ENCODE results near the gene SHISAL2A. TPM values are rescaled to one million over a fixed set of nuclear protein-coding genes. Genes with fewer than 3 reads are reported as not detected.

The SHISAL2A gene
- polyA plus RNA-seq, 1 of the 3 experiments (the other 2 are of a cell fraction), result 0.07 TPM

- POLR2A ChIA-PET, result no interaction called here
These were observed 34.3 kb downstream of the SHISAL2A start for GRCh38 chr1:52667290-52667689.

GRCh38 chr1:52667984-52668383 lies 35.0 kb downstream of the SHISAL2A start:
- 58% methylated on average over 3 of the region's 3 CpGs for WGBS (ENCODE audit: low lambda C conversion rate)
- no peak overlapping the region for H3K27ac ChIP-seq (ENCODE audit: low read depth in 2 of 2, low read length in 1 of 2)
- no peaks in the 10 kb centered on the region for H3K79me2 ChIP-seq (ENCODE audit: insufficient read depth)
- no peak for DNase-seq
- H3K4me1 ChIP-seq (ENCODE audit: control insufficient read depth in 1 of 2, insufficient read depth in 2 of 2, low read depth in 1 of 2, low read length in 1 of 2), result peaks cover 0 to 2% of the 10 kb centered on the region in 2 experiments; a peak in 2 of 4 replicates
- ChIA-PET CTCF (interaction anchor here (0.6 to 2.9 kb wide), 3 partner anchors 19 to 182 kb away, joined by 3 to 13 read pairs (median 4); no protein-coding TSS in a partner anchor), POLR2A (no interaction called here)
- no peak for TF ChIP-seq MXI1 (IDR thresholded peaks at IDR 0.05; ENCODE audit: low read depth, low read length)
- no peak for TF ChIP-seq FOSL2 (IDR thresholded peaks at IDR 0.05; ENCODE audit: borderline replicate concordance, low read depth)
- H4K20me1 ChIP-seq (ENCODE audit: insufficient read depth), result no peaks in the 10 kb centered on the region
- no peaks in the 10 kb centered on the region for H3F3A ChIP-seq (replicated peaks; ENCODE audit: insufficient read depth)
- H3K4me2 ChIP-seq, result no peak overlapping the region
- H3K9me3 ChIP-seq, result no peaks in the 10 kb centered on the region
- H3K9ac ChIP-seq, result no peak overlapping the region
- no peaks in the 10 kb centered on the region for H3K9me2 ChIP-seq
- no peaks in the 10 kb centered on the region for H3K27me3 ChIP-seq (ENCODE audit: insufficient read depth)
- no peaks in the 10 kb centered on the region for H3K36me3 ChIP-seq (replicated peaks in 1 of 2; ENCODE audit: control insufficient read depth in 1 of 2, insufficient read depth in 2 of 2, low read length in 1 of 2)
- H2AFZ ChIP-seq (ENCODE audit: low read depth), result no peak overlapping the region
- no peak overlapping the region for H3K4me3 ChIP-seq (ENCODE audit: low read depth in 2 of 2, low read length in 1 of 2)

More at GRCh38 chr1:52667290-52667689, 34.3 kb downstream of the SHISAL2A start:
- no peaks in the 10 kb centered on the region for H3K9me2 ChIP-seq
- 81% methylated on average over 5 of the region's 5 CpGs for WGBS (ENCODE audit: low lambda C conversion rate)
- TF ChIP-seq PBX3 (IDR thresholded peaks at IDR 0.05) (no peak), MEF2A (IDR thresholded peaks at IDR 0.05; ENCODE audit: borderline replicate concordance, low read depth) (no peak), NRF1 (IDR thresholded peaks at IDR 0.05; ENCODE audit: low read depth, low read length) (no peak), GABPA (IDR thresholded peaks at IDR 0.05; ENCODE audit: low read depth) (no peak)
- H3K4me2 ChIP-seq, result no peak overlapping the region
- no peaks in the 10 kb centered on the region for H3F3A ChIP-seq (replicated peaks; ENCODE audit: insufficient read depth)
- peaks cover 0 to 4% of the 10 kb centered on the region in 2 experiments; a peak in 2 of 4 replicates for H3K4me1 ChIP-seq (ENCODE audit: control insufficient read depth in 1 of 2, insufficient read depth in 2 of 2, low read depth in 1 of 2, low read length in 1 of 2)
- H3K9ac ChIP-seq, result no peak overlapping the region
- no peaks in the 10 kb centered on the region for H3K36me3 ChIP-seq (replicated peaks in 1 of 2; ENCODE audit: control insufficient read depth in 1 of 2, insufficient read depth in 2 of 2, low read length in 1 of 2)
- no peak for DNase-seq
- CTCF ChIA-PET, result interaction anchor here (1.5 to 2.9 kb wide), 2 partner anchors 19 kb away, joined by 3 to 13 read pairs; no protein-coding TSS in a partner anchor
- no peak overlapping the region for H3K4me3 ChIP-seq (ENCODE audit: low read depth in 2 of 2, low read length in 1 of 2)
- H3K27ac ChIP-seq (ENCODE audit: low read depth in 2 of 2, low read length in 1 of 2), result no peak overlapping the region
- no peaks in the 10 kb centered on the region for H3K27me3 ChIP-seq (ENCODE audit: insufficient read depth)
- no peak overlapping the region for H2AFZ ChIP-seq (ENCODE audit: low read depth)
- H4K20me1 ChIP-seq (ENCODE audit: insufficient read depth), result no peaks in the 10 kb centered on the region
- no peaks in the 10 kb centered on the region for H3K9me3 ChIP-seq
- no peaks in the 10 kb centered on the region for H3K79me2 ChIP-seq (ENCODE audit: insufficient read depth)

GRCh38 chr1:52668711-52669110 lies 35.7 kb downstream of the SHISAL2A start:
- H4K20me1 ChIP-seq (ENCODE audit: insufficient read depth), result no peaks in the 10 kb centered on the region
- no peaks in the 10 kb centered on the region for H3K9me2 ChIP-seq
- no peaks in the 10 kb centered on the region for H3K36me3 ChIP-seq (replicated peaks in 1 of 2; ENCODE audit: control insufficient read depth in 1 of 2, insufficient read depth in 2 of 2, low read length in 1 of 2)
- no peak overlapping the region for H2AFZ ChIP-seq (ENCODE audit: low read depth)
- no peak overlapping the region for H3K27ac ChIP-seq (ENCODE audit: low read depth in 2 of 2, low read length in 1 of 2)
- ChIA-PET CTCF (interaction anchor here (2.9 kb wide), 1 partner anchor 18 kb away, joined by 13 read pairs; no protein-coding TSS in a partner anchor), POLR2A (no interaction called here)
- peaks cover 0 to 4% of the 10 kb centered on the region in 2 experiments; a peak in 2 of 4 replicates for H3K4me1 ChIP-seq (ENCODE audit: control insufficient read depth in 1 of 2, insufficient read depth in 2 of 2, low read depth in 1 of 2, low read length in 1 of 2)
- H3K4me3 ChIP-seq (ENCODE audit: low read depth in 2 of 2, low read length in 1 of 2), result no peak overlapping the region
- no peak for DNase-seq
- H3K27me3 ChIP-seq (ENCODE audit: insufficient read depth), result no peaks in the 10 kb centered on the region
- TF ChIP-seq MXI1 (IDR thresholded peaks at IDR 0.05; ENCODE audit: low read depth, low read length) (no peak), SIN3A (IDR thresholded peaks at IDR 0.05; ENCODE audit: borderline replicate concordance, low read depth, low read length) (no peak), MEF2A (IDR thresholded peaks at IDR 0.05; ENCODE audit: borderline replicate concordance, low read depth) (no peak), FOXM1 (IDR thresholded peaks at IDR 0.05; ENCODE audit: low read depth) (no peak), NRF1 (IDR thresholded peaks at IDR 0.05; ENCODE audit: low read depth, low read length) (no peak), FOSL2 (IDR thresholded peaks at IDR 0.05; ENCODE audit: borderline replicate concordance, low read depth) (no peak), TAF1 (IDR thresholded peaks at IDR 0.05; ENCODE audit: borderline replicate concordance, low read depth, low read length) (no peak), REST (IDR thresholded peaks at IDR 0.05; ENCODE audit: low read depth, low read length) (no peak), RCOR1 (IDR thresholded peaks at IDR 0.05; ENCODE audit: low read length) (no peak)
- TF ChIP-seq, protein P1, sequence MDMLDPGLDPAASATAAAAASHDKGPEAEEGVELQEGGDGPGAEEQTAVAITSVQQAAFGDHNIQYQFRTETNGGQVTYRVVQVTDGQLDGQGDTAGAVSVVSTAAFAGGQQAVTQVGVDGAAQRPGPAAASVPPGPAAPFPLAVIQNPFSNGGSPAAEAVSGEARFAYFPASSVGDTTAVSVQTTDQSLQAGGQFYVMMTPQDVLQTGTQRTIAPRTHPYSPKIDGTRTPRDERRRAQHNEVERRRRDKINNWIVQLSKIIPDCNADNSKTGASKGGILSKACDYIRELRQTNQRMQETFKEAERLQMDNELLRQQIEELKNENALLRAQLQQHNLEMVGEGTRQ (IDR thresholded peaks at IDR 0.05; ENCODE audit: borderline replicate concordance, low read depth, low read length), result no peak
- no peaks in the 10 kb centered on the region for H3F3A ChIP-seq (replicated peaks; ENCODE audit: insufficient read depth)
- no peaks in the 10 kb centered on the region for H3K9me3 ChIP-seq
- H3K79me2 ChIP-seq (ENCODE audit: insufficient read depth), result no peaks in the 10 kb centered on the region
- H3K4me2 ChIP-seq, result no peak overlapping the region
- WGBS (ENCODE audit: low lambda C conversion rate), result 89% methylated on average over 1 of the region's 2 CpGs
- no peak overlapping the region for H3K9ac ChIP-seq

Data from SK-N-SH (cell line).